GM21423 (cell line): ENCODE results near the gene PAPSS1.
"Not testable (repeated sequence)": the region's sequence is repeated elsewhere in the genome, so short reads cannot be mapped to it uniquely, and the experiment has no call there.

Experiments used
- ATAC-seq: cut with Tn5 transposase; IDR thresholded peaks from one replicate; pipeline ENCODE4 v1.9.1; 2021; ENCODE audit warnings: mild to moderate bottlenecking, moderate library complexity; ENCODE audit not compliant: unreplicated experiment

PAPSS1 gene

DNA sequence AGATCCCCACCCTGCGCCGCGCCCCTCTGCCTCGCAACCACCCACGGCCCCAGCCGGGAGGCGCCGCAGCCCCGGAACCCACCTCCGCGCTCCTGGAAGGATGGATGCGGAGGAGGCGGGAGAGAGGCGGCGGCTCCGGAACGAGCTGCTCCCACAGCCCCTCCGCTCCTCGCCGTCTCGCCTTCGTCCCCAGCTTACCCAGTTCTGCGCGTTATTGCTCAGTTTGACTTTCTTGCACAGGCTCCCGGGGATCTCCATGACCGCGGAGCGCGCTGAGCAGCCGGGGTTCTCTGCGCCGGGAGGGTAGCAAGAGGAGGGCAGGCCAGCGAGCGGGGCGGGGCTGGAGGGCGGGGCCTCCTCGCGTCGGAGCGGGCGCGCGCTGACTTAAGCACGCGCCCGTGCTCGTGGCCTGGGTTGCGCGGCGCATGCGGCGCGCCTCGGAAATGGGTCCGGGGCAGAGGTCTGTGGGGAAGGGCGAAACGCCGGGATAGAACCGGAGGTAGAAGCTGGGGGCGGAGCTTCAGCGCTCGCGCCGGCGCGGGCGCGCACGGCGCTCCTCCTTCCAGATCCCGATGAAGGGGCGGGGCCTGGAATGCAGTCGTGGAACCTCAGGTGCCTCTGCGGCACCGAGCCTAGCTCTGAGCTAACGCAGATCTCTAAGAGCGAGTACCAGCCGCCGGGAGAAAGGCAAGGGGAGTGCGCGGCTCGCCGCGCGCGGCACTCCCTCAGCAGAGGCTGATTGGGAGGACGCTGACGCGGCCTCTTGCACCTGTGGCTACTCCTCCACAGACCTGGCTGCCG is at the start of gene PAPSS1:
PAPSS1 (minus strand) TSS at position 313 of the 801 bp plus-strand sequence; CDS start at position 258, 55 bp downstream.
- ATAC-seq, result peak; percentile 84

DNA sequence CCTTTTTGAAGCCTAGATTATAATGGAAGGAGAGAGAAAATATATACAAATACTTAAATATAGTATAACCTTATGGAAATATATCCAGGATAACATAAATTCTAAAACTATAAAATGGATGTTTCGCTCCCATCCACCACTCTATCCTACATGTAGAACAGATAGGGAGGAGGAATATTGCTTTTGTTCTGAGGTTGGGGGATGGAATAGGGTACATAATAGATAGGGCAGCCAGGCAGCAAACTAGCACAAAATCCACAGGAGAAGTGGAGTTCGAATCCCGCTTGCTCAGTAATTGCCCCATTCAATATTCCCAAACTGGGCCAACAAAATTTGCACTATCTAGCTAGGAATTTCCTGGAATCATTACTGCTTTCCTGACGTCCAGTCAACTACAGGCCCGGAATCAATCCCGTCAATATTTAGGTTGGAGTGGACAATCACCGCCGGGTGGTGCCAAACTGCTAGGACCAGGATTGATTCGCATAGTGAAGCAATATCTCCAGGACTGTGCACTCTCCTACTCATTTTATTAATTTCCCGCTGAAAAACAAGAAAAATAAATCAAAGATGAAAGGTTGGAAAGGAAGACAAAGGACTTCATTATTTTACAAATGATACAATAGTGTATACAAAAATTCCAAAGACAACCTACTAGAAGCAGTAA is 40.4 kb upstream of the PAPSS1 start:
- no peak for ATAC-seq

DNA sequence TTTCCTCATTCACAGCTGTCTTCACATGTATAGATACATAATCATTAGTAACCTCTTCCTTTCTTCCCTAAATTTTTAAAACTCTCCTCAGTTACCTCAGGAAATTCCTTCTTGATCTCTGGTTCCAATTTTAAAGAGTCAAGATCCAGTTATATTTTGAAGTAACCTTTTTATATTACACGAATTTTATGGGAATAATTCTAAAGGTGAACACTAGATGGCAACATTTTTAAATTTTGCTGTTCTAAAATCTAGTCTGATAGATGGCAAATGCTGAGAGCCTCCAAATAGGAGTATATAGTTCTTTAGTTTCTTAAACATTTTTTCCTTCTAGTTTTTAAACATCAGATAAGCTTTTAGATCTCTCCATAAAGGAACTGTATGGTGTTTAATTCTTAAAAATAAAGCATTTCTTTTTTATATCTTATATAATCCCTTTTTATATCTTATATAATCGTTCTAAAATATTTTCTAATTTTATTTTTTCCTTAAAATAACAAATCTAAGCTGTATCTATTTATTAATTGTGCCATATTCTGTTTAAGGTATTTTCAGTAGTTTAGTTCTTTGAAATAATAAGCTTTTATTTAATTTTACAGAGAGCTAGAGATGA is 37.9 kb upstream of the PAPSS1 start:
- ATAC-seq, result no peak

DNA sequence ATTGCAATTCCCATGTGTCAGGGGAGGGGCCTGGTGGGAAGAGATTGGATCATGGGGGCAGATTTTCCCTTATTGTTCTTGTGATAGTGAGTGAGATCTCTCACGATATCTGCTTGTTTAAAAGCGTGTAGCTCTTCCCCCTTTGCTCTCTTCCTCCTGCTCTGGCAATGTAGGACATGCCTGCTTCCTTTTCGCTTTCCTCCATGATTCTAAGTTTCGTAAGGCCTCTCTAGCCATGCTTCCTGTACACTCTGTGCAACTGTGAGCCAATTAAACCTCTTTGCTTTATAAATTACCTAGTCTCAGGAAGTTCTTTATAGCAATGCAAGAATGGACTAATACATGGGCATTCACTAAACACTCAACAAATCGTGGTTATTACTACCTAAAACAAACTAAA is 37.2 kb upstream of the PAPSS1 start:
- ATAC-seq, result no peak

DNA sequence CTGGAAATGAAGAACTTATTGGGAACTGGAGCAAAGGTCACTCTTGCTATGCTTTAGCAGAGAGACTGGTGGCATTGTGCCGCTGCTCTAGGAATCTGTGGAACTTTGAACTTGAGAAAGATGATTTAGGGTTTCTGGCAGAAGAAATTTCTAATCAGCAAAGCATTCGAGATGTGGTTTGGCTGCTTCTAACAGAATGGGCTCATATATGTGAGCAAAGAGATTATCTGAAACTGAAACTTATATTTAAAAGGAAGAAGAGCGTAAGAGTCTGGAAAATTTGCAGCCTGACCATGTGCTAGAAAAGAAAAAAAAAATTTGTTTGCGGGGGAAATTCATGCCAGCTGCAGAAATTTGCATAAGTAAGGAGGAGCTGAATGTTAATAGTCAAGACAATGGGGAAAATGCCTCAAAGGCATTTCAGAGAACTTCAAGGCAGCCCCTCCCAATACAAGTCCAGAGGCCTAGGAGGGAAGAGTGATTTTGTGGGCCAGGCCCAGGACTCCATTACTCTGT is 35.9 kb upstream of the PAPSS1 start:
- no peak for ATAC-seq

DNA sequence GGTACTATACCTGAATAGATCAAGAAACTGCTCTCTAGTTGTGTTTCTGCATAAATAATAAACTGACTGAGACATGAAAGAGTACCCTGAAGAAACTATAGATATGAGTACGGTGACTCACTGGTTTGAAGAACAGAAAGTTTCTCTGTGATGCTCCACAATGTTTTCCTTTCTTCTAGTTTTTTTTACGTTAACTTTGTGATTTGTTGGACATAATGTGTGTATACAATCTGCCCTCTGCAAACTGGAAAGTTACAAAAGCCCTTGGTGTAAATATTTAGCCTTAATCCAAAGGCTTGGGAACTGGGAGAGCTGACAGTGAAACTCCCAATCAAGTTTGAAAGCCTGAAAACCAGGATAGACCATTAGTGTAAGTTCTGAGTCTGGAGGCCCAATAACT is 31.6 kb upstream of the PAPSS1 start:
- ATAC-seq, result no peak

DNA sequence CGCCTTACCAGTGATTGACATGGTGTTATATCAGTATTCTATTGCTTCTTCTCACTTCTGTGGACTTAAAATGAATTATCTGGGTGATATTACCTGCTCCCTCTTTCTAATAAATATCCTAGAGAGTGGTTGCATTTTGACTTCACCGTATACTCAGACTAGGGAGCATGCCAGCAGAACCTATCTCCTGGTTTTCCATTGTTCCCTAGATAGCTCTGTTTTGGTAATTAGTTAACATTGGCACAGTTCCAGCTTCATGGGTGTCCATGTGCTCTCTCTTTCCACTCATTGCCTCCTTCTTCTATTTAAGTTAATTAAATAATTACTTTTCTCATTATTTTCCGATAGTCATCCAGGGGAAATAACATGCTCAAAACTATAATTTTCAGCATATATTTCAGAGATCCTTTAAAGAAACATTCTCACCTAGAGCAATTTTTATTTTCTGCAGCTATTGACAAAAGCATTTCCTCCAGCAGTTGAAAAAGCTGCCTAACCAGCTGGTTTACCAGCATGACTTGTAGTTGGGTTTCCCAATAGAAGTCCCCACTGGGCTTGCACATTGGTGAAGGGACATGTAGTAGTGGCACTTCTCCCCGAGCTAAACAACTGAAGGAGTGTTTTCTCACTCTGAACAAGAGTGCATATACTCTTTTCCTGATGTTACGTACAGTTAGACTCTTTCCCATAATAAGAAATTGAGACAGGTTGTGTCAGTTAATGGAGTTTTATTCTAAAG is 27.9 kb upstream of the PAPSS1 start:
- no peak for ATAC-seq

DNA sequence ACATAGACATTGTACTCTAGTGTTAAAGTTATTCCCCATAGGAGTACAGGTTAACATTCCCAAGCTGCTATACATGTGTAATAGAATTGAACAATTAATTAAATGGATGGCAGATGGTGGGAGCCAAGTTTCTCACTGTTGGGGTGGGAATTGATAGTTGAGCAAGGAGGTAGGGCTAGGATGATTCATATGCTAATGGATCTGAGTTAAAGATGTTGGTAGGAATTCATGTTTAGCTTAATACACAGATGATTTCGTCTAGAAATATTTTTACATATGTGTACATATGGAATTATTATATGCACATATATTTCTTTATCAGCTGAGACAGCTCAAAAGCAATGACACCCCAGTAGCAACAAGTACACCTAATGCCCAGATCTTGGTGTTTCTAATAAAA is 26.1 kb upstream of the PAPSS1 start:
- no peak for ATAC-seq

DNA sequence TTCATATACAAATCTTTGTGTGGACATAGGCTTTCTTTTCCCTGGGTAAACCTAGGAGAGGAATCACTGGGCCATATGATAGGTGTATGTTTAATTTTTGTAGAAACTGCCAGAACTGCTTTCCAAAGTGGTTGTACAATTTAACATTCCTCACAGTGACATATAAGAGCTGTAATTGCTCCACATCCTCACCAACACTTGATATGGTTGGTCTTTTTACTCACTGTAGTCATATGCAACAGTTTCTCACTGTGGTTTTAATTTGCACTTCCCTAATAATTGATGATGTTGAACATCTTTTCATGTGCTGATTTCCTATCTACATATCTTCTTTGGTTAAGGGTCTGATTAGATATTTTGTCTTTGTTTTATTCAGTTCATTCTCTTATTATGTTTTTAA is 24.5 kb upstream of the PAPSS1 start:
- no peak for ATAC-seq

DNA sequence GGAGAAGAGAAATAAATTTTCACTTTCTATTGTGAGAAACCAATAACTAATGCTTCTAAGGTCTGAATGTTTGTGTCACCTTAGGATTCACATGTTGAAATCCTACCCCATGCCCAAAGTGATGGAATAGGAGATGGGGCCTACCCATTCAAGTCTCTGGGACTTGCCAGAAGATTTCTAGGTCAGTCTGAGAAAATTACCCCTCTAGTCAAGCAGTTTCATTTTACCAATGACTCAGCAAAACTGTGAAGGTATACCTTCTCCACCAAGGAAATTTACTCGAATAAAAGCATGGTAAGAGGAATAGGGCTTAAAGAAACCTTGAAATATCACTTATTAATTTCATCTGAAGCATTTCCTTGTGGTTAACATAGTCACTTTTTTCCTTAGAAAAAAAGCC is 23.5 kb upstream of the PAPSS1 start:
- ATAC-seq, result peak; percentile 59

DNA sequence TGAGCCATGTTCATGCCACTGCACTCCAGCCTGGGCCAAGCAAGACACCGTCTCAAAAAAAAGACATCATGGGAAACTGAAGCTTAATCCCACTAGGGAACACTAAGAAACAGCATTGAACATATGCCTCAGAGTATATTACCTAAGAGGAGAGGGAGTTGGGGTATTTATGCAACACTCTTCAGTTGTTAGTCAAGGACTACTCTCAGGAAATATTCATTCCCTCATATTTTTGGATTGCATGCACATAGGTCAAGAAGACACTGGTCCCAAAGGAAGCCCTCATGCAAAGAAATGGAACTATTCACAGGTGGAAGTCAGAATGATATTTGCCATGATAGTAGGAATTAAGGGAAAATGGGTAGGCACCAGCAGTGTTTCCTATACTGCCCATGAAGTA is 22.8 kb upstream of the PAPSS1 start:
- ATAC-seq, result no peak

DNA sequence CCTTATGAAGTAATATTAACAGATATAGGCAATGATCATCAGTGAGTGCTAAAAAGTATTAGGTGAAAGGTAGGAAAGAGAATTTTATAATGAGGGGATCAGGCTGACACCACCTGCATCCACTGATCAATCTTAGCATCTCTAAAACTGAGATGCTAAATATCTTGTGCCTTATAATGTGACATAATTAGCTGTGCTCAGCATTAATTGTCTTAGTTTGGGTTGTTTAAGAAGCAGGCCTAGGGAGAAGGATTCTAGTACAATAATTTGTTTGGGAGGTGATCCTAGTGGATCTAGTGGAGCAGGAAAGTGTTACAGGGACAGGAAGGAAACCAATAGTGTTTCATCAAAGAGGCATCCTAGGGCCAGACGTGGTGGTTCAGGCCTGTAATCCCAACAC is 22.2 kb upstream of the PAPSS1 start:
- no peak for ATAC-seq

DNA sequence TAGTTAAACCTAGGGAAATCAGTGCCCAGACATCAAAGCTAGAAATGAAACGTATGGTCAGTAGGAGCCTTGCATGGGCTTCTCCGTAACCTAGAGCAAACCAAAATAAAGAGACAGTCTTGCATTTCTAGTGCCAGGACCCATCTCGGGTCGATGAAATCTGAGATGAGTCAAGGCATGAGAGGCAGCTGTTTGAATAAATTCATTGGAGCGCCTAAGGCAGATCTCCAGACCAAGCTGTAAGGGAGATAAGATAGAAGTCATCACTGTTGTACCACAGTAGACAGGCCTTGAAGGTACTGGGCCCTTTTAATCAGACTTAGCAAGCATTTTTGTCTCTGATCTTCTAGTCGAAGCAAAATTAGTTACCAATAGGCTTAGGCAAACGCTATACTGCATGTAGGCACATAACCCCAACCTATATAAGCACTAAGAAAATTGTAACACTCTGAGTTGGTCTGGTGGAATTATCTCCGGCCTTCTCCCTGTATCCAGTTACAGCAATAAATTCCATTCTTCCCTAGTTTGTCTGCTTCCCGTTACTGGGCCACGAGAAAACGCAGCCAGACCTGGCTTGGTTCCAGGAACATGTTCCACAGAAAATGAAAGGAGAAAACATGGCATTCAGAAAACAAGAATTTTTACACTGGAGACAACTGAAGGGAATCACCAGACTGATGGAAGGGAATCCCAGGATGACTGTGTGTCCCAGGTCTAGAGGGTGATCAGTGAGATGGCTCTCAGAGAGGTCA is 21.1 kb upstream of the PAPSS1 start:
- no peak for ATAC-seq

DNA sequence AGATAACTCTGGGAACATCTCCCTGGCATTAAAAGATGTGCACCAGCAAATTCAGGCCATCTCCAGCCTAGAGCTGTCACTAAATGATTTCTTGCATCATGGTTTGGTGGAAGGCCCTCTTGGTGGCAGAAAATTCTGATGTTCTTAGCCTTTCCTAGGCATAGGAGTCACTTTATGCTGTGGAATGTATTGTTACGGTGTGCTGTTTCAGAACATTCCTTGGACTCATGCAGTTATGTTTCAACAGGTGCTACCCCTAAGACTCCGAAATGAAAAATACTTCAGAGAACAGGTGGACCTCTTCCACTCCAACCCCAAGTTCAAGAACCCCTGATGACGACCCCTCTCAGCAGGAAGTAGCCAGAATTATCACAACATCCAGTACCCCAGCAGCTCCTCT is 20.3 kb upstream of the PAPSS1 start:
- ATAC-seq, result no peak

DNA sequence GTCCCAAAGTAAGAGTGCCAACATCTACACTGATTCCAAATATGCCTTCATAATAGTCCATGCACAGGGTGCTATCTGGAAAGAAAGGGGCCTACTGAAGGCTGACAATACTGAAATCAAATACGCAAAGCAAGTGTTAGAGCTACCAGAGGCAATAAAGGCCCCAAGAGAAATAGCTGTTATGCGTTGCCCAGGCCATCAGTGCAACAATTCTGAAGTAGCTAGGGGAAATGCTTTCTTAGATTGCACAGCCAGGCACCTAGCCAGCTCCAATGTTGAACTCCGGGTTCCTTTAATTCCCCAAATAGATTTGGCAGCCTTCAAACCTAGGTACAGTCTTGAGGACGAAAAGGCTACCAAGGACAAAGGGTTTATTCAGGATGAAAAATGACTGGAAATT is 17.4 kb upstream of the PAPSS1 start:
- no peak for ATAC-seq

DNA sequence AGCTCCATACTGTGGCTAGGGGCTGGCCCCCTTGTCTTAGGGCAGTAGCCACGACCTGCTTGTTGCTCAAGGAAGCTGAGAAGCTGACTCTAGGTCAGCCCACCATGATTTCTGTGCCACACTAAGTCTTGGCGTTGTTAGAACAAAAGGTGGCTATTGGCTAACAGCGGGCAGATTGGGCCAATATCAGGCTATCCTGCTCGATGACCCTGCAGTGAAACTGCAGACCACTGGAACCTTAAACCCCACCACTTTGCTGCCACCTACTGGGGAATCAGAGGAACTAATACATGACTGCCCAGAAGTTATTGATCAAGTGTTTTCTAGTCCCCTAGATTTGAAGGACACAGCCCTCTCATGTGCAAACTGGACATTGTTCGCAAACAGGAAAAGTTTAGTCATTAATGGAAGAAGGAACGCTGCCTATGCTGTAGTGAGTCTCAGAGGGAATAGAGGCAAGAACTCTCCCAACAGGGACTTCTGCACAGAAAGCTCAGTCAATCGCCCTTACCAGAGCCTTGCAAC is 17.0 kb upstream of the PAPSS1 start:
- ATAC-seq, result peak; percentile 63

DNA sequence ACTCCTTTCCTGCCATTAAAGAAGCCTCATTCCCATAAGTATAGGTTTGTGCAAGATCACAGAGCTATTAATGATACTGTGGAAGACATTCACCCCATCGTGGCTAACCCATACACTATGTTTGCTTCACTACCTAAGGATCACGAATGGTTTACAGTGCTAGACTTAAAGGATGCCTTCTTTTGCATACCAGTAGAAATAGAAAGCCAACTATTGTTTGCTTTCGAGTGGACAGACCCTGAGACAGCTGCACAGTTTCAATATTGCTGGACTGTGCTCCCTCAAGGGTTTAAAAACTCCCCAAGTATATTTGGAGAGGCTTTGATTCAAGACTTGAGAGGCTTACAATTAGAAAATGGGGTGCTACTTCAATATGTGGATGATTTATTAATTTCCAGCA is 16.0 kb upstream of the PAPSS1 start:
- peak; percentile 43 for ATAC-seq

DNA sequence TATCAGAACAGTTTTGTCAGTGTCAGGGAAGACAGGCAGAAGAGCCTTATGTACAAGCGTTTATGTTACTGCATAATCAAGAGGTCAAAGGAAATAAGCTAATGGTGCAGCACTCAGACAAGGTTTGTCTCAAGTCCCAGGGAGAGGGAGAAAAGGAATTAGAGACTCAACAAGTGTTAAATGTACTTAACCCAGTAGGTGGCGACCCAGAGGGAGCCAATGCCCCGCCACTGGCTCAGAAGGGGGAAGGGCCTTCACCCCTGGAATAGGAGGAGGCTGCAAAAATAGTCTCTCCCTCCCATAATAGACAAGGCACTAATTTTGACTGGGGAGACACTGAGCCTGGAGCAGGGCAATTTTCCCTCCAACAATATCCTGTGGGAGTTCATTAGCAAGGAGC is 14.1 kb upstream of the PAPSS1 start:
- ATAC-seq, result no peak

DNA sequence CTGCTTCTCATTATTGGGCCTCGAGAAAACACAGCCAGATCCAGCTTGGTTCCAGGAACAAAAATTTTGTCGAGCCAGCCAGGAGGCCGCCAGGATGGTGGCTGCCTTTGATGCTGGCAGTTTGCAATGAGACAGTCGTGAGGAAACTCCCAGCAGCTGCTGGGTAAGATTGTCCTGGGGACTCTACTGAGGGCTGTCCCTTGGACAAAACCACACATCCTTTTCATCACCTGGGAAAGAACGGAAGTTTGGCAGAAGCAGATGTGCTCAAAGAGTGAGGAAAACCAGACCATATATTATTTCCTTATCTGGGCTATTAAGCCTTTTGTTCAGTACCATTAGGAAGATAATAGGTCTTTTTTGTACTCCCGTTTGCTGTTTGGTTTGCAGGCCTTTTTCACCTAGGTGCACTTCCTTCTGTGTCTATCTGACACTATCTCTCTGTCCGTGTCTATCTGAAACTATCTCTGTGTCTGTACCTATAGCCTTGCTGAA is 13.4 kb upstream of the PAPSS1 start:
- ATAC-seq, result no peak

DNA sequence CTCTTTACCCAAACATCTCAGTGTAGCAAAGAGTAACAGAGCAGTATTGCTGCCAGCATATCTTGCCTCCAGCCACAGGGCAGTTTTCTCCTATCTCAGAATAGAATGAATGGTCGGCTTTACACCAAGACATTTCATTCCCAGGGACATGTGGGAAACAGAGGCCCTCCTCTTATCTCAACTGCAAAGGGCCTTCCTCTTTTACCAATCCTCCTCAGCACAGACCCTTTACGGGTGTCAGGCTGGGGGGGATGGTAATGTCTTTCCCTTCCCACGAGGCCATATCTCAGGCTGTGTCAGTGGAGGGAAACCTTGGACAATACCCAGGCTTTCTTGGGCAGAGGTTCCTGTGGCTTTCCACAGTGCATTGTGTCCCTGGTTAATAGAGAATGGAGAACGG is 9.0 kb upstream of the PAPSS1 start:
- ATAC-seq, result not testable (repeated sequence)
